ENCODE data around the gene WFDC11. TPM values are rescaled to one million over a fixed set of nuclear protein-coding genes. Genes with fewer than 3 reads are reported as not detected.

WFDC11 gene
- total and polyA plus RNA-seq, 2 of the 4 experiments (the other 2 are of a cell fraction), result not detected

DNA sequence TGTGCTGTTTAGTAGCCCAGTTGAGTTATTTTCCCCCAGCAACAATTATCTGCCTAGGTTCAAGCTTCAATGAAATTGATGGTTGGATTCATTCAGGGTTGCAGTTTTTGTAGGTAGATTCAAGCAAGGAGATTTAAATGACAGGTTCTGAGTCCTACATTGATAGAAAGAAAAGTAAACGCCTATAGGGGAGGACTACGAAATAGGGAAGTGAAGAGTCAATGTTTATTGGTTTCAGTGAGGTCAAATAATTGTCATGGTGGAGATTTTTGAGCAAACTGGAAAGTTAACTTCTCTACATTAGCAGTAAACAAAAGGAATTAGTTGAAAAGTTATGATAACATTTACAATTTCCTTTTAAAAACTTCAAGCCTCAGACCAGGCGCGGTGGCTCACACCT lies 31.1 kb upstream of the WFDC11 start:
- Histone ChIP-seq H2BK5ac (ENCODE audit: low read depth, low read length, poor library complexity, severe bottlenecking) (no peak overlapping the region), H3K9ac (ENCODE audit: low read depth, low read length) (no peak overlapping the region), H3K4me2 (ENCODE audit: low read depth, low read length) (no peak overlapping the region), H3K23ac (ENCODE audit: low read depth, low read length) (no peak overlapping the region), H4K5ac (ENCODE audit: low read depth, low read length) (no peak overlapping the region), H4K91ac (ENCODE audit: insufficient read depth, low read depth, low read length) (no peak overlapping the region), H2BK20ac (ENCODE audit: low read depth, low read length) (no peak overlapping the region), H3K27ac (ENCODE audit: insufficient read depth, low read length) (no peak overlapping the region), H3K4me3 (ENCODE audit: insufficient read depth, low read depth, low read length) (no peak overlapping the region), H4K20me1 (ENCODE audit: insufficient read depth, low read length) (no peaks in the 10 kb centered on the region), H3K27me3 (ENCODE audit: control insufficient read depth, insufficient read depth, low read length) (no peaks in the 10 kb centered on the region), H3K9me1 (ENCODE audit: insufficient read depth, low read length) (no peaks in the 10 kb centered on the region), H4K8ac (ENCODE audit: low read depth in 2 of 2, low read length in 2 of 2) (no peak overlapping the region), H2AK5ac (ENCODE audit: low read depth, low read length) (no peak overlapping the region), H2BK15ac (ENCODE audit: low read depth, low read length) (no peak overlapping the region), H2BK120ac (ENCODE audit: low read depth, low read length) (no peak overlapping the region), H3K36me3 (ENCODE audit: control insufficient read depth, insufficient read depth, low read length) (no peaks in the 10 kb centered on the region), H3K4ac (ENCODE audit: low read depth, low read length) (no peak overlapping the region), H3K14ac (replicated peaks; ENCODE audit: low read depth, low read length) (no peak overlapping the region), H3K79me1 (ENCODE audit: low read depth in 1 of 2, low read length in 2 of 2) (no peaks in the 10 kb centered on the region), H3K9me3 (ENCODE audit: control insufficient read depth, insufficient read depth, low read length) (no peaks in the 10 kb centered on the region), H2AFZ (replicated peaks; ENCODE audit: low read length, poor library complexity) (no peak overlapping the region), H2AK9ac (replicated peaks; ENCODE audit: low read depth, low read length, poor library complexity) (no peak overlapping the region), H3K56ac (ENCODE audit: extremely low read depth, insufficient read depth, low read length) (no peak overlapping the region), H3K18ac (ENCODE audit: low read depth, low read length) (no peak overlapping the region), H3K4me1 (ENCODE audit: control insufficient read depth, insufficient read depth, low read length) (no peaks in the 10 kb centered on the region)
- ChIA-PET CTCF (interaction anchor here (0.7 kb wide), 1 partner anchor 13 kb away, joined by 3 read pairs; no protein-coding TSS in a partner anchor), POLR2A (ENCODE audit: unreplicated experiment) (no interaction called here)
- in situ Hi-C loops (cut with MboI; ENCODE audit: low sequenced_read_pairs) (no loop called here), intact Hi-C loops (cut with micrococcal nuclease) (no loop called here), dilution Hi-C loops (cut with HindIII; ENCODE audit: low sequenced_read_pairs, unreplicated experiment) (no loop called here)
- BruUV-seq (replicated peaks), result no TSS peak
- no CpG with 5 or more reads among the region's 4 CpGs for WGBS, 2 experiments (ENCODE audit: extremely low coverage in 2 of 2, insufficient read length in 1 of 2)
- ATAC-seq (ENCODE audit: low read depth), result no peak
- DNase-seq, result no peak
- no peak for TF ChIP-seq CTCF (conservative IDR thresholded peaks at IDR 0.05; ENCODE audit: low read depth, low read length)
- no peak for TF ChIP-seq NFE2L2 (IDR thresholded peaks at IDR 0.05; ENCODE audit: low read depth, low read length)
- TF ChIP-seq MXI1 (IDR thresholded peaks at IDR 0.05; ENCODE audit: borderline replicate concordance, low read depth, low read length), result no peak
- TF ChIP-seq SMC3 (IDR thresholded peaks at IDR 0.05; ENCODE audit: low read depth, low read length), result no peak
- no peak for TF ChIP-seq CHD1 (IDR thresholded peaks at IDR 0.05; ENCODE audit: low read depth, low read length)
- no peak for TF ChIP-seq MAZ (IDR thresholded peaks at IDR 0.05; ENCODE audit: borderline replicate concordance, low read depth, low read length)
- TF ChIP-seq BHLHE40 (IDR thresholded peaks at IDR 0.05; ENCODE audit: low read depth, low read length), result no peak
- TF ChIP-seq POLR2A (IDR thresholded peaks at IDR 0.05; ENCODE audit: low read depth, low read length), result no peak
- no peak for TF ChIP-seq RCOR1 (IDR thresholded peaks at IDR 0.05; ENCODE audit: insufficient replicate concordance, low read length)
- TF ChIP-seq RAD21 (IDR thresholded peaks at IDR 0.05; ENCODE audit: low read length), result no peak
- no peak for TF ChIP-seq CEBPB (IDR thresholded peaks at IDR 0.05; ENCODE audit: low read depth, low read length)
- TF ChIP-seq, protein P1, sequence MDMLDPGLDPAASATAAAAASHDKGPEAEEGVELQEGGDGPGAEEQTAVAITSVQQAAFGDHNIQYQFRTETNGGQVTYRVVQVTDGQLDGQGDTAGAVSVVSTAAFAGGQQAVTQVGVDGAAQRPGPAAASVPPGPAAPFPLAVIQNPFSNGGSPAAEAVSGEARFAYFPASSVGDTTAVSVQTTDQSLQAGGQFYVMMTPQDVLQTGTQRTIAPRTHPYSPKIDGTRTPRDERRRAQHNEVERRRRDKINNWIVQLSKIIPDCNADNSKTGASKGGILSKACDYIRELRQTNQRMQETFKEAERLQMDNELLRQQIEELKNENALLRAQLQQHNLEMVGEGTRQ (IDR thresholded peaks at IDR 0.05; ENCODE audit: low read depth, low read length), result no peak
- no peak for TF ChIP-seq RFX5 (IDR thresholded peaks at IDR 0.05; ENCODE audit: low read depth, low read length)
- TF ChIP-seq FOS (IDR thresholded peaks at IDR 0.05; ENCODE audit: low read depth, low read length), result no peak
- TF ChIP-seq ELK1 (IDR thresholded peaks at IDR 0.05; ENCODE audit: borderline replicate concordance, low read depth, low read length), result no peak
